MCF 10A (cell line): Measurements from ENCODE around the gene TNFSF18. TPM values are rescaled to one million over a fixed set of nuclear protein-coding genes. Genes with fewer than 3 reads are reported as not detected.

ENCODE experiments used
- BruUV-seq: library from RNA; stranded (reverse); fragments of 400-500 nt; replicated peaks from 2 replicates; lab custom pipeline; 2021; lab: Mats Ljungman, UMichigan
- CTCF ChIA-PET: fragments of 300-600 bp; sonication (Branson Sonifier 250); formaldehyde crosslinking; extraction: SDS; loops from one replicate; lab custom pipeline; 2021; ENCODE audit warnings: antibody characterized with exemption, inconsistent platforms; lab: Yijun Ruan, JAX
- POLR2A ChIA-PET: fragments of 300-600, 350-650 bp; sonication (Branson Sonifier 250); formaldehyde crosslinking; extraction: SDS; loops from one replicate; lab custom pipeline; 2020; ENCODE audit warnings: antibody characterized with exemption, inconsistent platforms; lab: Yijun Ruan, JAX
- DNase-seq: peaks from one replicate; pipeline ENCODE4 v3.0.0-alpha.2; 2018; ENCODE audit not compliant: unreplicated experiment
- H3K27ac Mint-ChIP-seq: one replicate; pipeline ENCODE4 v1.8.0; 2022; ENCODE audit warnings: mild to moderate bottlenecking, low read depth, mixed read lengths; ENCODE audit not compliant: unreplicated experiment
- H3K27me3 Mint-ChIP-seq: one replicate; pipeline ENCODE4 v1.8.0; 2022; ENCODE audit warnings: mixed read lengths; ENCODE audit not compliant: insufficient read depth, unreplicated experiment
- H3K36me3 Mint-ChIP-seq: one replicate; pipeline ENCODE4 v1.8.0; 2022; ENCODE audit warnings: mild to moderate bottlenecking, moderate library complexity, mixed read lengths; ENCODE audit not compliant: insufficient read depth, unreplicated experiment
- H3K4me1 Mint-ChIP-seq: one replicate; pipeline ENCODE4 v1.8.0; 2022; ENCODE audit warnings: mixed read lengths; ENCODE audit not compliant: insufficient read depth, unreplicated experiment
- H3K4me3 Mint-ChIP-seq: one replicate; pipeline ENCODE4 v1.8.0; 2022; ENCODE audit warnings: mild to moderate bottlenecking, moderate library complexity, mixed read lengths; ENCODE audit not compliant: unreplicated experiment
- H3K9me3 Mint-ChIP-seq: one replicate; pipeline ENCODE4 v1.8.0; 2022; ENCODE audit warnings: mixed read lengths; ENCODE audit not compliant: unreplicated experiment
- CTCF ChIP-seq: fragments of 200-600 bp; IDR thresholded peaks from one replicate; pipeline ENCODE4 v1.8.0; 2022; ENCODE audit warnings: antibody characterized with exemption, mild to moderate bottlenecking; ENCODE audit not compliant: unreplicated experiment
- intact Hi-C: fragments of 100-400 bp; cut with micrococcal nuclease; formaldehyde crosslinking; loops from 2 replicates; pipeline ENCODE4 v1.14.1; 2022
- total RNA-seq: library from RNA; stranded (reverse); gene quantifications from 2 replicates; pipeline ENCODE4 v1.2.3, GENCODE V29; 2022

Gene TNFSF18
- total RNA-seq, 1 experiment from 2014 or later = 0.49 TPM

GRCh38 chr1:173012126-173012525 is 38.6 kb downstream of the TNFSF18 start:
- H3K4me3 Mint-ChIP-seq = no peak overlapping the region
- intact Hi-C loops = no loop called here
- BruUV-seq = no TSS peak
- ChIA-PET POLR2A (no interaction called here), CTCF (interaction anchor here (0.6 kb wide), 1 partner anchor 83 kb away, joined by 4 read pairs; no protein-coding TSS in a partner anchor)
- H3K27ac Mint-ChIP-seq = no peak overlapping the region
- H3K9me3 Mint-ChIP-seq = no peaks in the 10 kb centered on the region
- no peaks in the 10 kb centered on the region for H3K36me3 Mint-ChIP-seq
- DNase-seq = no peak
- TF ChIP-seq CTCF = no peak
- no peaks in the 10 kb centered on the region for H3K4me1 Mint-ChIP-seq
- H3K27me3 Mint-ChIP-seq = no peaks in the 10 kb centered on the region

- TF ChIP-seq CTCF = no peak
- Mint-ChIP-seq H3K36me3 (no peaks in the 10 kb centered on the region), H3K4me1 (no peaks in the 10 kb centered on the region), H3K27ac (no peak overlapping the region), H3K9me3 (no peaks in the 10 kb centered on the region), H3K27me3 (no peaks in the 10 kb centered on the region), H3K4me3 (no peak overlapping the region)
- ChIA-PET CTCF (interaction anchor here (0.6 to 1.3 kb wide), 3 partner anchors 28 to 265 kb away, joined by 3 to 5 read pairs (median 3); no protein-coding TSS in a partner anchor), POLR2A (interaction anchor here (0.8 to 1.1 kb wide), 2 partner anchors 9 to 181 kb away, joined by 3 read pairs; no protein-coding TSS in a partner anchor)
- intact Hi-C loops = no loop called here
- no TSS peak for BruUV-seq
- no peak for DNase-seq
Measured at GRCh38 chr1:173009597-173009996, 41.1 kb downstream of the TNFSF18 start.

- no peaks in the 10 kb centered on the region for H3K36me3 Mint-ChIP-seq
- POLR2A ChIA-PET = interaction anchor here (0.6 to 0.7 kb wide), 2 partner anchors 48 to 73 kb away, joined by 3 to 4 read pairs; no protein-coding TSS in a partner anchor
- no TSS peak for BruUV-seq
Measured at GRCh38 chr1:173005196-173005864, 45.4 kb downstream of the TNFSF18 start.

More at GRCh38 chr1:173005196-173005864, 45.4 kb downstream of the TNFSF18 start:
- TF ChIP-seq CTCF = peak; percentile 18
- Mint-ChIP-seq H3K27ac (no peak overlapping the region), H3K4me3 (no peak overlapping the region), H3K9me3 (peaks cover 16% of the 10 kb centered on the region), H3K27me3 (no peaks in the 10 kb centered on the region), H3K4me1 (peaks cover 16% of the 10 kb centered on the region)
- CTCF ChIA-PET = interaction anchor here (0.8 to 3.4 kb wide), 5 partner anchors 10 to 260 kb away, joined by 3 to 10 read pairs (median 3); no protein-coding TSS in a partner anchor
- intact Hi-C loops = no loop called here
- DNase-seq = peak; percentile 11
